HG03280 (cell line): ENCODE measurements around the gene BCL2.

ENCODE experiments used
- ATAC-seq: cut with Tn5 transposase; IDR thresholded peaks from one replicate; pipeline ENCODE4 v1.9.1; 2021; ENCODE audit warnings: mild to moderate bottlenecking, moderate library complexity; ENCODE audit not compliant: unreplicated experiment

Gene BCL2

DNA sequence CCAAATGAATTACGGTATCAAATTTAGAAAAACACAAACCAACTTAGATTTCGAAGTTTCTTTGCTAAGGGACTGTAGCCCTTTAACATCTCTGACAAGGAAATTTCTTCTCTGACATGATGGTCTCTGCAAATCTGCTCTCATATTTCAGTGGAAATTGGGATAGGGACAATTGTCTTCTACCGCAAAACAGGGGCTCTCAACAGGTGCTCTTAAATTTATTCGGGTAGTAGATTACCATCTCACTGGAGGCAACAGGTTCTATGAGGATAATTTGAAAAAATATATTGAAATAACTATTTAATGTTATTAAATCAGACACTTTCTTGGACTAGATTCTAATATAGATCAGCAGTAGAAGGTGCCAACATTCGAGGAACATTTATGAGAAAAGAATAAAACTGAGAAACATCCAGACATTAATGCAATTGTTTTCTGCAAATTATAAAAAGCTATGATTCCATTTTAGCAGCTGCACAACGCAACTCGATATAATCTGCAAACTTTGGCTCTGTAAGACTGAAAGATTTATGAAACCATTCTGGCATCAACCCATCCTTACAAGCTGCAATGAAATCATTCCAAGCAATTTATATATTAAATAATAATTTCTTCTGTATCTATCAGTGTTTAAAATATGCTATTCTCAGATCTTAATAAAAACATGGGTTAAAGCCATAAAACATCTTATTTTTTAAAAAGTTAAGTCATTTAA, 10.0 kb upstream of the BCL2 start:
- ATAC-seq = no peak

- ATAC-seq = no peak
Measured at GRCh38 chr18:63326011-63326410, 6.4 kb upstream of the BCL2 start.

DNA sequence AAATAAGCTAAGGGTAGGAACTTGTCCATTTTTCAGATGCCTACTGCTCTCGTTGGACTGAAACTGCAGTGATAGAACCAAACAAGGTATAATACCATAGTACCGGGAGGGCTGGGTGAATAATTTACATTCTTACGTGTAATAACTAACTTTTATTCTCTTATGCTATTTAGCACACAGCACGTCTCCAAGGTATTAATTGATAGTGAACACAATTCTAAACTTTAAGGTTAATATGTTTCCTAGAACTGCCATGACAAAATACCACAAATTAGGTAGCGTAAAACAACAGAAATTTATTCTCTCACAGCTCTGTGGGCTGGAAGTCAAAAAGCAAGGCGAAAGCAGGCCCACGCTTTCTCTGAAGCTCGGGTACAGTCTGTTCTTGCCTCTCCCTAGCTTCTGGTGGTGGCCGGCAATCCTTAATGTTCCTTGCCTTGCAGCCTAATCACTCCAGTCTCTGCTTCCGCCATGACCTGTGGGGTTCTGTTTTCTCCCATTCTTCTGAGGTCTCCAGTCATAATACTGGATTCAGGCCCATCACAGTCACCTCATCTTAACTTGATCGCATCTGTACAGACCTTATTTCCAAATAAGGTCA, 5.6 kb upstream of the BCL2 start:
- ATAC-seq = no peak

DNA sequence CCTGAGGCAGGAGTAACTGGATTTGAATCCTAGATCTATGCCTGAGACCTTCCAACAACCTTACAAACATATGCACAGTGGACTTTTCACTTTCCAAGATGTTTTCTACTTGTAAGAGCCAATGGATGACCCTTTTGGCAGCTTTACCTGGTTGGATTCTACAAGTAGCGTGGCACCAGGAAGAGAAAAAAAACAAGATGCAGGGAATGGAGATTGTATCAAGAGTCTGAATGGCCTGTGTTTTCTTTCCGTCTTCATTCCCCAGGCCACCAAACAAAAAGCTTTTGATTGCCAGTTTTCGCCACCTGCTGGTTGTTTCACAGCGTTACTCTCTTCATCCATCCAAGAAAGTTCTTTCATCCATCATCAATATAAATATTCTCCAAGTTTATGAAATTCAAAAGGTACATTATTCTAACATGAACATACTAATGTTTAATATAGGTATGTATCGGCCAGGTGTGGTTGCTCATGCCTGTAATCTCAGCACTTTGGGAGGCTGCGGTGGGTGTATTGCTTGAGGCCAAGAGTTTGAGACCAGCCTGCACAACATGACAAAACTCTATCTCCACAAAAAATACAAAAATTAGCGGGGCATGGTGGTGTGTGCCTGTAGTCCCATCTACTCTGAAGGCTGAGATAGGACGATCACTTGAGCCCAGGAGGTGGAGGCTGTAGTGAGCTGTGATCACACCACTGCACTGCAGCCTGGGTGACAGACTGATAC, 3.5 kb upstream of the BCL2 start:
- ATAC-seq = no peak

DNA sequence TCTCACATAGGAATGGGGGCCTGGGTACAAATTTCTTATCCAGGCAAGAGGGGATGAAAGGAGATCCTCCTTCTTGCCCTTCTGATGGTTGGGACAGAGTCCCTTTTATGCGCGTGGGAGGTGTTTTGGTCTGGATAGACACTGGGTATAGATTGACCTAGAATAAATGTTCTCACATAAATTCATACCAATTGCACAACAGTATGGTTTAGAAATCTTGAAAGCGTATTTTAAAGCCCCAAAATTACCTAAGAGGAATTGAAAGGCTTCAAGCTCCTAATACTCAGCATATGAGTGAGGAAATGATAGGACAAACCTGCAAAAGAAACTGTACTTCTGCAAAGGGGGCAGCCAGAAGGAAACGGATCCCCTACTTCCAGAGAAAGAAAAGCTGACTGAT, 2.6 kb upstream of the BCL2 start:
- no peak for ATAC-seq

GRCh38 chr18:63321291-63321690, 1.7 kb upstream of the BCL2 start:
- ATAC-seq = no peak

- no peak for ATAC-seq
Measured at GRCh38 chr18:63320975-63321265, 1.4 kb upstream of the BCL2 start.

GRCh38 chr18:63320123-63320974, 780 bp upstream of the BCL2 start:
- ATAC-seq = peak; percentile 54

GRCh38 chr18:63318889-63319382, 633 bp downstream of the BCL2 start:
- ATAC-seq = no peak

- peak; percentile 56 for ATAC-seq
Measured at GRCh38 chr18:63317982-63318888, 1.3 kb downstream of the BCL2 start.

DNA sequence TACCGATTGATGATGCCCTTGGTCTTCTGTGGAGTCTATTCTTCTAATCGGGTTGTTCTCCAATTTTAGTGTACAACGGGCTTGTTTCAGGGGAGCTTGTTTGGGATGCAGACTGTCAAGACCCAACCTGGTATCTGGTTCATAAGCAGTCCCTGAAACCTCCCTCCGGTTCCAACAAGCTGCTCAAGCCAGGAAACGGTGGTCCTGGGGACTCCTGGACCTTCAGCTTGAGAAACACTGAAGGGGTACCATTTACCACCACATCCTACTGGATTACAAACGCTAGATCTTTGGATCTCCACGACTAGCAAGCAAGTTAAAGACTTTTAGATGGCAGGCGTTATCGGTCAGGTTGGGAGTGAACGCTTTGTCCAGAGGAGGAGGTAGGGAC, 2.0 kb downstream of the BCL2 start:
- no peak for ATAC-seq

DNA sequence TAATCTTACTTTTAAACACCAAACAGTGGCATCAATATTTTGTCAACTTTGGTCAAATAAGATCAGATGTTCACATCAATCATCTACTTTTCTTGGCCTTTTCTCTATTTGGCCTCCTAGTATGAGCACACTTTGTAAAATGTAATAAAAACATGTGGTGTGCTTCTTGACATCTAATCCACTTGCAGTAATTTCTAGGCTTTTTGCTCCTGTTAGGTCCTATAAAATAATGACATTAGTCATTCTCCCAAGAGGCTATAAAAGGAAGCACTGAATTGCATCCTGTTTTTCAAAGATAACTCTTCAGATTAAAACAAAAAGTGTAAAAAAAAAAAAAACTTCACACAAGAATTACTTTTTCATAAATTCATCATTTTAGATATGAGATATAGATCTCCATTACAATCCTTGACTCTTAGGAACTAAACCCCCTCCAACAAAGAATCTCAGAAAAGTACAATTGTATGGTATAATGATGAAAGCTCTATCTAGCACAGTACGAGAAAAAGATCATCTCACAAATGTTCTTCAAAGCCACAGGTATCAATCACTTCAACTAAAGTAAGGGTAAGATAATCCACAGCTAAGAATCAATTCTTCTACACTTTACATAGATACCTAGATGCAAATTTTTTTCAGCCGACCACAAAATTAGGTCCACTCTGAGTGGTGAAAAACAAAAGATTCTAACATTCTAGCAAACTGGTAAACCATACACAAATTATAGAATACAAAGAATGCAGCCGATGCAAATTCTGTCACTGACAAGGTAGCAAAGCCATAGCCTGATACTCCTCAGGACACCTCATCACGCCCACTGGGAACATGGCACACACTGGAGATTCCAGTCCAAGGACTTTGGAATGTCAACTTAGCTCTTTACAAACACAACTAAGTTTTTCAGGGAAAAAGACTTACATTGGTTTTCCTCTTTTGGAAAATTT, 2.7 kb downstream of the BCL2 start:
- no peak for ATAC-seq

DNA sequence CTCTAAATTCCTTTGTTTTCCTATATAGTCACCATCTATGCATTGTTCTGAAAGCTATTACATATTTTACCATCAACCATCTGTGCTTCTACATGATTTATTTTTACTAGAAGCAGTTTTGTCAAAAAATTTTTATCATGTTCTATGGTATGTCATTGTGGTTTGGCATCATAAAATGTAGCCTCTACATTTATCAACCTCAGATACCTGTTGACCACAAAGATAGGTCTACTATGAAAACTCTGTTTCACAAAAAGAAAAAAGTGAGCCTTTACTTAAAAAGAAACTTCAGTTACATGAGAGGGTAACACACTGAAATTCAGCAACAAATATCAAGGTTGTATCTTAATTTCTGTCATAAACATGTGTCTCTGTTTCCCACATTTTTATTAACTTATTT, 3.7 kb downstream of the BCL2 start:
- ATAC-seq = no peak

- ATAC-seq = no peak
Measured at GRCh38 chr18:63315131-63315662, 4.4 kb downstream of the BCL2 start.

GRCh38 chr18:63314062-63314790, 5.3 kb downstream of the BCL2 start:
- ATAC-seq = no peak

GRCh38 chr18:63313396-63313917, 6.1 kb downstream of the BCL2 start:
- ATAC-seq = no peak

GRCh38 chr18:63312737-63313395, 6.7 kb downstream of the BCL2 start:
- no peak for ATAC-seq
